ENCODE measurements around the gene CLDN2.
"Not testable (repeated sequence)": the region's sequence is repeated elsewhere in the genome, so short reads cannot be mapped to it uniquely, and the experiment has no call there.

CLDN2 gene

GRCh38 chrX:106954041-106954440 lies 33.8 kb downstream of the CLDN2 start:
- TF ChIP-seq CTCF (IDR thresholded peaks at IDR 0.05) = no peak
- Histone ChIP-seq H3K27ac (no peak overlapping the region), H3K4me3 (no peak overlapping the region)
- no peak for DNase-seq (ENCODE audit: low spot score)

DNA sequence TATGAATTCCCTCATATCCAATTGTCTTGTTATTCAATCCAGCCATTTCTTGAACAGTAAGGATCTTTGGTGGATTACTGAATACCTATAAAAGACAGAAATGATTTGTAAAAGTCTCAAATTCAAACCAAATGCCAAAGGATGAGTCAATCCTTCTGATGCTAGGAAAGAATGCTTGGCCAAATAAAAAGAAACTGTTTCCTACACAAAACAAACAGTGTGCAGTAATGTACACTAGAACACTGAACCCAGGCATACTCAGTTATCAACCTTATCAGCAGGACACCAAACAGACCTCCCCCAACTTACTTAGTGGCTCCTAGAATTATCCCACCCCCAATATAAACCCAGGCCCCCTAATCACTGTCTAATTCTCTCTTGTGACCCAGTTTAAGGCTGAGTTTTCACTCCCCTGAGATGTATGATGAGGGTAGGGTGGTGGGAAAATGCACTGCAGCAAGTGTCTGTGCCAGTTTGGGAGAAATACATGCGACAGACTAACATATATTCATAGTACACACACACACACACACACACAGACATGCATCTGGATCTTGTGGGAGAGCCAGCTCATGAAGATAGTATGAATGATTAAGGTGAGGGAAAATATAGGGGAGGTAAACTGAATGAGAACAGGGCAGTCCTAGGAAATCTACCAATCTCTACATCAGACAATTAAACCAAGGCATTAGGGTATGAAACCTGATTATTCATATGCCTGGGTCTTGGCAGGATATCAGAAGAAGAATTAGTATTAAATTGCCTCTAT lies 35.0 kb downstream of the CLDN2 start:
- Histone ChIP-seq H3K27ac (no peak overlapping the region), H3K4me3 (no peak overlapping the region)
- DNase-seq (ENCODE audit: low spot score) = no peak
- no peak for TF ChIP-seq CTCF (IDR thresholded peaks at IDR 0.05)

DNA sequence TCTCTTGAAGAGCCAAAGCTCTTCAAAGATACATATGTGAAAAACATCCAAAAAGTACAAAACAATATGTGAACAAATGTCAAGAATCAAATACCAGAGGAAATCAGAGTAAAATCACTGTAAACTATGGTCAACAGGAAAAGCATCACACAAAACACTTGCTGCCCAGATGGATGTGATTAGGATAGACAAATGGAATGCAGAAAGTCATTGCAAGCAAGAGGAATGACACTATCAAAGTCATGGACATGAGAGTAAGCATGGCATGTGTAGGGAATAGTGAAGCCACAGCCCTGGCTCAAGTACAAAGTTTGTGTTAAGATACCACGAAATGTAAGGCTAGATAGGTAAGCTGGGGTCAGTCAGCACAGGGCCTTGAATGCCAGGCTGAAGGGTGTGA lies 37.7 kb downstream of the CLDN2 start:
- H3K4me3 ChIP-seq = no peak overlapping the region
- TF ChIP-seq CTCF (IDR thresholded peaks at IDR 0.05) = no peak
- no peak overlapping the region for H3K27ac ChIP-seq
- DNase-seq (ENCODE audit: low spot score) = no peak

DNA sequence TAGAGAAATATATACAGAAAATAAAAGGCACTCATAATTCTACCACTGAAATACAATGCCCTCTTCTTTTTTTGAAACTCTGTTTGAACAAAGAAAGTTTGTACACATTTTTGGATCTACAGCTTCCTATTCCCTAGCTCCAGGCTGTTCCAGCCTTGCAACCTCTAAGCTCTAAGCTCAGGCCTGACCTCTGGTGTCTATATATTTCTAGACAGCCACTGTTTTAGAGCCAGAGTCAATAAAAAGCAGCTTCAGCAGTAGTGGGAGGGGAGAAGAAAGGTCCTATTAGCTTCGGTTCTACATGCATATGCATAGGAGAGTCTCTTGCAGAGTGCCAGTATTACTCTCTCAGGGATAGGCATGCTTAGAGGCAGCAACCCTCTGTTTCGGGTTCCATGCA lies 39.7 kb downstream of the CLDN2 start:
- Histone ChIP-seq H3K27ac (no peak overlapping the region), H3K4me3 (no peak overlapping the region)
- no peak for TF ChIP-seq CTCF (IDR thresholded peaks at IDR 0.05)
- DNase-seq (ENCODE audit: low spot score) = no peak

- Histone ChIP-seq H3K4me3 (no peak overlapping the region), H3K27ac (no peak overlapping the region)
- DNase-seq (ENCODE audit: low spot score) = no peak
- no peak for TF ChIP-seq CTCF (IDR thresholded peaks at IDR 0.05)
Measured at GRCh38 chrX:106963111-106963510, 42.9 kb downstream of the CLDN2 start.

DNA sequence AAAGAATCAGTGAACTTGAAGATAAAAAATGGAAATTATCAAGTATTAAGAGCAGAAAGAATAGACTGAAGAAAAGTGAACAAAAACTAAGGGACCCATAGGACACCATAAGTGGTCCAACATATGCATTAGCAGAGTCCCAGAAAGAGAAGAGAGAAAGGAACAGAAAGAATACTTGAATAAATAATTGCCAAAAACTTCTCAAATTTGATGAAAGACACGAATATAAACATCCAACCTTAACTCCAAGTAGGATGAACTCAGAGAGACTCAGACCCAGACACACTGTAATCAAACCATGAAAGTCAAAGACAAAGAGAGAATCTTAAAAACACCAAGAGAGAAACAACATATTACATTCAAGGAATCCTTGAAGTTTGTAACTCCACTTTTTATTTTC lies 44.1 kb downstream of the CLDN2 start:
- TF ChIP-seq CTCF (IDR thresholded peaks at IDR 0.05) = no peak
- H3K27ac ChIP-seq = no peak overlapping the region
- no peak overlapping the region for H3K4me3 ChIP-seq
- no peak for DNase-seq (ENCODE audit: low spot score)

GRCh38 chrX:106966547-106966946 lies 46.3 kb downstream of the CLDN2 start:
- not testable (repeated sequence) for H3K4me3 ChIP-seq; H3K27ac ChIP-seq; DNase-seq (ENCODE audit: low spot score)
